ENCODE data around the gene PNPLA1. TPM values are rescaled to one million over a fixed set of nuclear protein-coding genes. Genes with fewer than 3 reads are reported as not detected.

PNPLA1 gene
- total RNA-seq, 4 donors from 2014 or later, result 26.7 to 54.2 (median 30.0) TPM

DNA sequence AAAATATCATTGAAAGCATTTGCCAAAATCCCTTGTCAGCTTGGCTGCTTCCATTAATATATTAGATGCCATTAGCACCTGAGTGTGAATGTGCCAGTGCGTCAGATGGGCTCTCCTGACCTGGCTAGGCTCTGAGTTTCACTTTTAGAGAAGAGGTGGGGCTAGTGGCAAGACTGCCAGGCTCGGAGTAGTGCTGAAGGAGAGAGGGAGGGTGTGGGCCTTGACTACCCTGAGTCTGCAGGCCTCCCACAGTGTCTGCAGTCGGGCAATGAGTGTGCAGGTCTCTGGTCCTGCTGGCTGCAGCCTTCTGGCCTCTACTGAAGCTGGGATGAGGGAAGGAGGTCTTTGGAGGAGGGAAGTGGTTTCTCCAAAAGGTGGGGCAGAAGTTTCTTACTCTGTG lies 34.6 kb upstream of the PNPLA1 start:
- 38 to 46% methylated on average over 3 of the region's 3 CpGs for whole genome bisulfite sequencing, 2 donors
- intact Hi-C loops (cut with DNase I; ENCODE audit: low total_unique reads), result no loop called here

DNA sequence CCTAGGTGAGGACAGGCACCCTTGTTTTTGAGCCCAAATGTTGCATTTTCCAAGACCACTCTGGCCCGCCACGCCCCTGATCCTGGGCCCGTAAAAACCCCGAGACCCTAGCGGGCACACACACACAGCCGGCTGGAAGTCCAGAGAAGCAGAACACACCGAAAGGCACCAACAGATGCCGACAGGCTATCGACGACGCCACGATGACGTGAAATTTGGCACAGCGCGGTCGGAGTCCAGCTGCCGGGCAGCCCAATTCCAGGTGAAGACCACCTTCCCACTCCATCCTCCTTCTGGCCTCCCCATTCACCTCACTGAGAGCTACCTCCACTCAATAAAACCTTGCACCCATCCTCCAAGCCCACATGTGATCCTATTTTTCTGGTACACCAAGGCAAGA lies 34.0 kb upstream of the PNPLA1 start:
- no peak for DNase-seq (ENCODE audit: low spot score in 2 of 2)
- intact Hi-C loops (cut with DNase I; ENCODE audit: low total_unique reads), result no loop called here
- WGBS, 2 donors, result 96 to 98% methylated on average over 17 of the region's 17 CpGs
- H3K4me3 ChIP-seq (ENCODE audit: low read depth, poor library complexity, severe bottlenecking), result no peak overlapping the region
- TF ChIP-seq, protein P1, sequence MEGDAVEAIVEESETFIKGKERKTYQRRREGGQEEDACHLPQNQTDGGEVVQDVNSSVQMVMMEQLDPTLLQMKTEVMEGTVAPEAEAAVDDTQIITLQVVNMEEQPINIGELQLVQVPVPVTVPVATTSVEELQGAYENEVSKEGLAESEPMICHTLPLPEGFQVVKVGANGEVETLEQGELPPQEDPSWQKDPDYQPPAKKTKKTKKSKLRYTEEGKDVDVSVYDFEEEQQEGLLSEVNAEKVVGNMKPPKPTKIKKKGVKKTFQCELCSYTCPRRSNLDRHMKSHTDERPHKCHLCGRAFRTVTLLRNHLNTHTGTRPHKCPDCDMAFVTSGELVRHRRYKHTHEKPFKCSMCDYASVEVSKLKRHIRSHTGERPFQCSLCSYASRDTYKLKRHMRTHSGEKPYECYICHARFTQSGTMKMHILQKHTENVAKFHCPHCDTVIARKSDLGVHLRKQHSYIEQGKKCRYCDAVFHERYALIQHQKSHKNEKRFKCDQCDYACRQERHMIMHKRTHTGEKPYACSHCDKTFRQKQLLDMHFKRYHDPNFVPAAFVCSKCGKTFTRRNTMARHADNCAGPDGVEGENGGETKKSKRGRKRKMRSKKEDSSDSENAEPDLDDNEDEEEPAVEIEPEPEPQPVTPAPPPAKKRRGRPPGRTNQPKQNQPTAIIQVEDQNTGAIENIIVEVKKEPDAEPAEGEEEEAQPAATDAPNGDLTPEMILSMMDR (IDR thresholded peaks at IDR 0.05), result no peak
- no peak for TF ChIP-seq POLR2A (IDR thresholded peaks at IDR 0.05)

More for the DNA sequence above, 34.6 kb upstream of the PNPLA1 start:
- TF ChIP-seq, protein P1 (IDR thresholded peaks at IDR 0.05), result no peak
- no peak for TF ChIP-seq POLR2A (IDR thresholded peaks at IDR 0.05)
- no peak overlapping the region for H3K4me3 ChIP-seq (ENCODE audit: low read depth, poor library complexity, severe bottlenecking)
- DNase-seq (ENCODE audit: low spot score in 2 of 2), result no peak

DNA sequence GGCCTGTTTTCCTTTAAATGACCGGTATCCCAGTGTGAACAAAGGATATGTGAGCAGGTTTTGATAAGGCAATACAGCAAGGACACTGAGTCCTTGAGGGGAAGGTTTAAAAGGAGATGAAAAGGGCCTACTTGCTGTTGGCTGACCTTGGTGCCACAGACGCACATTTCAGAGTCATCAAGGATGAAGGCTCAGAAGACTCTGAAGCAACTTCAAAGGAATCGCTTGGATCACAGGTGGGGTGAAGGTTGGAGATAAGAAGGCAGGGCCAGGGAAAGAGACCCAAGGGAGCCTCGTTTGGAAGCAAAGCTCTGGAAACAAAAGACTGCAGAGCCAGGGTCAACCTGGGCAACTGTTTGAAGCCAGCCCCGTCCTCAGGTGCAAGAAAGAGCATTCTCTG lies 30.1 kb upstream of the PNPLA1 start:
- WGBS, 2 donors, result 78 to 81% methylated on average over 5 of the region's 5 CpGs

DNA sequence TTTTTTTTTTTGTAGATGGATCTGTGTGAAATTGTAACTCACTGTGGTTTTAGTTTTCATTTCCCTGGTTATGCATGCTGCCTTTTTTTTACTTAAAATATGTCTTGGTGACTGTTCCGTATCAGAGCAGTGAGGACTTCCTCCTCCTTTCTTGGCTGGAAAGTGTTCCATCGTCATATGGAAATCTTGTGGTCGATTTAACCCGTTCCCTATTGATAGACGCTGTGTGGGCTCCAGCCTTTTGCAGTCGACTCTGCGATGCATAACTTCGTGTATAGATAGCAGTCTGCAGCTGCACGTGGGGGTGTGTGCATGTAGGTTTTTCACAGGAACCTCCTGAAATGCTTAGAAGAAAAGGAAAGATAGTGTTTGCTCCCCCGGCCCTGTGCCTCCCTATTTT lies 28.1 kb upstream of the PNPLA1 start:
- no peak for DNase-seq (ENCODE audit: low spot score in 2 of 2)
- H3K4me3 ChIP-seq (ENCODE audit: low read depth, poor library complexity, severe bottlenecking), result no peak overlapping the region
- intact Hi-C loops (cut with DNase I; ENCODE audit: low total_unique reads), result no loop called here
- TF ChIP-seq, protein P1 (IDR thresholded peaks at IDR 0.05), result no peak
- no peak for TF ChIP-seq POLR2A (IDR thresholded peaks at IDR 0.05)
- WGBS, 2 donors, result 43 to 44% methylated on average over 10 of the region's 10 CpGs

More for the DNA sequence above, 30.1 kb upstream of the PNPLA1 start:
- TF ChIP-seq POLR2A (IDR thresholded peaks at IDR 0.05), result no peak
- TF ChIP-seq, protein P1 (IDR thresholded peaks at IDR 0.05), result no peak
- DNase-seq (ENCODE audit: low spot score in 2 of 2), result no peak
- intact Hi-C loops (cut with DNase I; ENCODE audit: low total_unique reads), result no loop called here
- no peak overlapping the region for H3K4me3 ChIP-seq (ENCODE audit: low read depth, poor library complexity, severe bottlenecking)

DNA sequence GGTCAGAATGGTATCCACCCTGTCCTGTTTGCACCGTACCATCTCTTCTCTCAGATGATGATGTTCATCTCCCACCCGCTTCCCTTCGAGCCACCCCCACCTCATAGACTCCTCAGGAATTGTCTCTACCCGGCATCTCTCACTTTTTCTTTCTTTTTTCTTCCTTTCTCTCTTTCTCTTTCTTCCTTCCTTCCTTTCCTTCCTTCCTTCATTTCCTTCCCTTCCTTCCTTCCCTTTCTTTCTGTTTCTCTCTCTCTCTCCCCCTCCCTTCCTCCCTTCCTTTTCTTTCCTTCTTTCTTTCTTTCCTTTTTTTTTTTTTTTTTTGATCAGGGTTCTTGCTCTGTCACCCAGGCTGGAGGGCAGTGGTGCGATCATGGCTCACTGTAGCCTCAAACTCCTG lies 27.7 kb upstream of the PNPLA1 start:
- WGBS, 2 donors, result 81 to 86% methylated on average over 5 of the region's 5 CpGs
- TF ChIP-seq, protein P1 (IDR thresholded peaks at IDR 0.05), result no peak
- TF ChIP-seq POLR2A (IDR thresholded peaks at IDR 0.05), result no peak
- H3K4me3 ChIP-seq (ENCODE audit: low read depth, poor library complexity, severe bottlenecking), result no peak overlapping the region
- no peak for DNase-seq (ENCODE audit: low spot score in 2 of 2)
- intact Hi-C loops (cut with DNase I; ENCODE audit: low total_unique reads), result no loop called here

DNA sequence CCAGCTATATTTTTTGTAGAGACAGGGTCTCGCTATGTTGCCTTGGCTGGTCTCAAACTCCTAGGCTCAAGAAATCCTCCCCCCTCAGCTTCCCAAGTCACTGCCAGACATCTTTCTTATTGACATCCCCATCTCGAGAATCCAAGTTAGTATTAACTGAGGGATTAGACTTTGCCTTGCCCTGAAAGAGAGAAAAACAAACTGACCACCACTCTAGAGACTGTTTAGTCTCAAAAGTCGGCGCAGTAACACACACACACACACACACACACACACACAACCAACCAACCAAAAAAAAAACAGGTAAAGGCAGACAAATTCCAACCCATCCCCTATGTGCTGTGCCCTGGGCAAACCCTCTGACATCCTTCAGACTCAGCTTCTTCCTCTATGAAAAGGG lies 27.2 kb upstream of the PNPLA1 start:
- TF ChIP-seq POLR2A (IDR thresholded peaks at IDR 0.05), result no peak
- TF ChIP-seq, protein P1 (IDR thresholded peaks at IDR 0.05), result no peak
- WGBS, 2 donors, result 90% methylated on average over 4 of the region's 4 CpGs
- intact Hi-C loops (cut with DNase I; ENCODE audit: low total_unique reads), result no loop called here
- H3K4me3 ChIP-seq (ENCODE audit: low read depth, poor library complexity, severe bottlenecking), result no peak overlapping the region
- no peak for DNase-seq (ENCODE audit: low spot score in 2 of 2)
